IPS-18a (cell line): Measurements from ENCODE around the gene DHX16.

Experiments
- H3K27ac ChIP-seq: one replicate; pipeline ENCODE4 v1.5.1; 2013; ENCODE audit warnings: low read length
- H3K27me3 ChIP-seq: one replicate; pipeline ENCODE4 v1.6.1; 2013; ENCODE audit warnings: mild to moderate bottlenecking, low read length; ENCODE audit not compliant: control insufficient read depth, insufficient read depth
- H3K36me3 ChIP-seq: one replicate; pipeline ENCODE4 v1.6.1; 2013; ENCODE audit warnings: low read depth, low read length; ENCODE audit not compliant: control insufficient read depth
- H3K4me1 ChIP-seq: one replicate; pipeline ENCODE4 v1.6.1; 2013; ENCODE audit warnings: low read depth, low read length; ENCODE audit not compliant: control insufficient read depth
- H3K4me3 ChIP-seq: one replicate; pipeline ENCODE4 v1.5.1; 2013; ENCODE audit warnings: low read length
- H3K9ac ChIP-seq: one replicate; pipeline ENCODE4 v1.6.1; 2013; ENCODE audit warnings: mild to moderate bottlenecking, low read length, moderate library complexity
- H3K9me3 ChIP-seq: one replicate; pipeline ENCODE4 v1.6.1; 2013; ENCODE audit warnings: low read depth, low read length; ENCODE audit not compliant: control insufficient read depth

The DHX16 gene

DNA sequence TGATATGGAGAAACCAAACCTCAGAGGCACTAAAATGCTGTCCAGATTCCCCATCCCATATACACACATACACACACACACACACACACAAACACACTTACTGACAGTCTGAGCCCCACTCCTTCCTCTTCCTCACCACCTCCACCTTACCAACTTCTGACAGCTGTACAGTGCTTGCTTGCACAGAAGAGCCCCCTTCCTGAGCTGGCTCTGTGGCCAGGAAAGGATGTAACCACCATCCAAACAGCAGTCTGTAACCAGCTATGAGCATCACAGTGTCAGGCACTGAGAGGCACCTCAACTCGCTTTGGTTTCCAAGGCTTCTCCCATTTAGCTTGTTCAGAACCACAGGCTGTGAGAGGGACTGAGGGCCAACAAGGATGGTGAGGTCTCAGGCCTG, 31.8 kb downstream of the DHX16 start:
- H3K9ac ChIP-seq: no peak overlapping the region
- H3K9me3 ChIP-seq: no peaks in the 10 kb centered on the region

DNA sequence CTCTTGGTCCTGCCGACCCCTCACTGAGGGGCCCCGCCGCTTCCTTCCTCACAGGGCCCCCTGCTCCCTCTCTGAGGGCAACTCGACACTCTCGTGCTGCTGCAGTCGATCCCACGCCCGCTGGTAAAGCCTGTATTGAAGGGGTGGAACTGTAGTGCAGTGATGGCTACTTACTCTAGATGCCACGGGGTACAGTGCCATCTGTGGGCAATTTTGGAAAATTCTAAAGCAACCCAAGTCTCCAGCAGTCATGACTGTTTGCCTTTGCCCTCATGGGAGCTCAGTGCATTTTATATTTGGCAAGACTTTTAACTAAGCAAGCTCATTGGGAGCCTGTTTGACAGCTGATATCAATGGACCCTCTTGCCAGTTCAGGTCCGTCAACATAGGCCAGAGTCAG, 32.3 kb downstream of the DHX16 start:
- H3K9ac ChIP-seq: no peak overlapping the region
- H3K27ac ChIP-seq: no peak overlapping the region

More for the DNA sequence above, 31.8 kb downstream of the DHX16 start:
- H3K4me1 ChIP-seq: no peaks in the 10 kb centered on the region
- H3K36me3 ChIP-seq: peaks cover 27% of the 10 kb centered on the region
- H3K27ac ChIP-seq: no peak overlapping the region
- no peaks in the 10 kb centered on the region for H3K27me3 ChIP-seq
- no peak overlapping the region for H3K4me3 ChIP-seq

GRCh38 chr6:30635834-30636233, 37.0 kb downstream of the DHX16 start:
- Histone ChIP-seq H3K27me3 (no peaks in the 10 kb centered on the region), H3K36me3 (peaks cover 28% of the 10 kb centered on the region), H3K27ac (no peak overlapping the region), H3K4me1 (no peaks in the 10 kb centered on the region), H3K4me3 (no peak overlapping the region), H3K9me3 (no peaks in the 10 kb centered on the region), H3K9ac (no peak overlapping the region)

More for the DNA sequence above, 32.3 kb downstream of the DHX16 start:
- Histone ChIP-seq H3K27me3 (no peaks in the 10 kb centered on the region), H3K4me1 (no peaks in the 10 kb centered on the region), H3K4me3 (no peak overlapping the region), H3K9me3 (no peaks in the 10 kb centered on the region), H3K36me3 (peaks cover 26% of the 10 kb centered on the region)

DNA sequence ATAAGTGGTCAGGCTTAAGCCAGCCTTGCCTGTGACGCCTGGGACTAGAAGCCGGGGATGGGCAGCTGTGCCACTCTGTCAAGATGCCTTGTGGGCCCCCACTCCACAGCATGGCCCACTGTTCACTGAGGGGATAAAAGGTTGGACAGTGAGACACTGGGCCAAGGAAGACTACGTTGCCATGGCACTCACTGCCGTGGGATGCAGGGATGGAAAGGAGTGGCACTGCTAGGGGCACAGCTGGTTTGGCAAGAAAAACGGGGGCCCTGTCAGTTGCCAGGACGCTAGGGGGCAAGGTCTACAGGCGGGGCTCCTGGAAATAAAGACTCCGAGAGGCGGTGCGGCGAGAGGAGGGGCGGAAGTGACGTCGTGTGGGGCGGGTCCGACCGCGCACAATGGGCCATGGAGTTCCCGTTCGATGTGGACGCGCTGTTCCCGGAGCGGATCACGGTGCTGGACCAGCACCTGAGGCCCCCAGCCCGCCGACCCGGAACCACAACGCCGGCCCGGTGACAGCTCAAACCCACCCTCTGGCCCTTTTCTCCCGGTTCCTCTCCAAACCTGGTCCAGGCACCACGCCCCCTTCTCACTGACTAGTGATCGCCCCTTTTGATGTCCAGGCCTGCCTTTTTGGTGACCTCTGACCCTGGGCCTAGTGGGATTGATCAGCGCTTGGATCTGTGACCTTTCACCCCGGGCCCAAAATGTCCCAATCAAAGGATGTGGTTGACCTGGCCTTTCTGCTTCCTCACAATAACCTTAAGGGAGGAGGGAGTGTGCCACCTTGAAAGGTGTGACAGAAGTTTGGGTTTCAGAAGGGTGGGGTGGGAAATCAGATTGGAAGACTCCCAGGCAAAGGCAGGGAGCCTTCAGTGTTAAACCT, 46.1 kb downstream of the DHX16 start, which contains the start of gene ATAT1:
TSS of gene ATAT1 (plus strand) at position 391 of the 883 bp plus-strand sequence.
- peak within 1 kb of the TSS; percentile 55 for H3K27ac ChIP-seq

GRCh38 chr6:30625511-30625910, 47.3 kb downstream of the DHX16 start:
- H3K9me3 ChIP-seq: no peaks in the 10 kb centered on the region
- H3K27me3 ChIP-seq: no peaks in the 10 kb centered on the region
- no peak overlapping the region for H3K4me3 ChIP-seq
- H3K27ac ChIP-seq: no peak overlapping the region
- H3K9ac ChIP-seq: no peak overlapping the region
- H3K4me1 ChIP-seq: peaks cover 14% of the 10 kb centered on the region
- peaks cover 55% of the 10 kb centered on the region for H3K36me3 ChIP-seq

More for the DNA sequence above, 46.1 kb downstream of the DHX16 start, which contains the start of gene ATAT1:
- peak within 1 kb of the TSS; percentile 88 for H3K4me3 ChIP-seq
- H3K36me3 ChIP-seq: peaks cover 52% of the 10 kb centered on the region
- peak within 1 kb of the TSS; percentile 76 for H3K9ac ChIP-seq
- H3K4me1 ChIP-seq: peaks cover 14% of the 10 kb centered on the region
- H3K27me3 ChIP-seq: no peaks in the 10 kb centered on the region
- no peaks in the 10 kb centered on the region for H3K9me3 ChIP-seq

GRCh38 chr6:30619561-30619960, 53.2 kb downstream of the DHX16 start:
- Histone ChIP-seq H3K27ac (no peak overlapping the region), H3K36me3 (peaks cover 36% of the 10 kb centered on the region), H3K9me3 (no peaks in the 10 kb centered on the region), H3K4me1 (peaks cover under 1% of the 10 kb centered on the region), H3K4me3 (no peak overlapping the region), H3K27me3 (no peaks in the 10 kb centered on the region), H3K9ac (no peak overlapping the region)

GRCh38 chr6:30618270-30618797, 54.5 kb downstream of the DHX16 start:
- Histone ChIP-seq H3K9ac (peak overlapping the region; percentile 93), H3K27ac (peak overlapping the region; percentile 97), H3K27me3 (no peaks in the 10 kb centered on the region), H3K4me3 (peak overlapping the region; percentile 96), H3K9me3 (no peaks in the 10 kb centered on the region), H3K4me1 (peaks cover 10% of the 10 kb centered on the region), H3K36me3 (peaks cover 29% of the 10 kb centered on the region)

GRCh38 chr6:30617565-30618269, 55.1 kb downstream of the DHX16 start, which contains the start of gene MRPS18B:
Gene MRPS18B (plus strand): TSS chr6:30617840. CDS start chr6:30617866, 26 bp downstream.
- H3K27me3 ChIP-seq: no peaks in the 10 kb centered on the region
- H3K27ac ChIP-seq: peak within 1 kb of the TSS; percentile 97
- H3K4me1 ChIP-seq: peaks cover 10% of the 10 kb centered on the region
- H3K4me3 ChIP-seq: peak within 1 kb of the TSS; percentile 96
- peak within 1 kb of the TSS; percentile 97 for H3K9ac ChIP-seq
- H3K36me3 ChIP-seq: peaks cover 23% of the 10 kb centered on the region
- no peaks in the 10 kb centered on the region for H3K9me3 ChIP-seq

GRCh38 chr6:30616811-30617564, 55.8 kb downstream of the DHX16 start, which contains the start of gene PPP1R10:
Gene PPP1R10 (minus strand): TSS chr6:30617243. CDS start chr6:30609944, 7,299 bp downstream.
- peak within 1 kb of the TSS; percentile 97 for H3K27ac ChIP-seq
- peak within 1 kb of the TSS; percentile 97 for H3K9ac ChIP-seq
- no peaks in the 10 kb centered on the region for H3K9me3 ChIP-seq
- peaks cover 20% of the 10 kb centered on the region for H3K36me3 ChIP-seq
- H3K4me3 ChIP-seq: peak within 1 kb of the TSS; percentile 96
- peaks cover 10% of the 10 kb centered on the region for H3K4me1 ChIP-seq
- H3K27me3 ChIP-seq: no peaks in the 10 kb centered on the region

DNA sequence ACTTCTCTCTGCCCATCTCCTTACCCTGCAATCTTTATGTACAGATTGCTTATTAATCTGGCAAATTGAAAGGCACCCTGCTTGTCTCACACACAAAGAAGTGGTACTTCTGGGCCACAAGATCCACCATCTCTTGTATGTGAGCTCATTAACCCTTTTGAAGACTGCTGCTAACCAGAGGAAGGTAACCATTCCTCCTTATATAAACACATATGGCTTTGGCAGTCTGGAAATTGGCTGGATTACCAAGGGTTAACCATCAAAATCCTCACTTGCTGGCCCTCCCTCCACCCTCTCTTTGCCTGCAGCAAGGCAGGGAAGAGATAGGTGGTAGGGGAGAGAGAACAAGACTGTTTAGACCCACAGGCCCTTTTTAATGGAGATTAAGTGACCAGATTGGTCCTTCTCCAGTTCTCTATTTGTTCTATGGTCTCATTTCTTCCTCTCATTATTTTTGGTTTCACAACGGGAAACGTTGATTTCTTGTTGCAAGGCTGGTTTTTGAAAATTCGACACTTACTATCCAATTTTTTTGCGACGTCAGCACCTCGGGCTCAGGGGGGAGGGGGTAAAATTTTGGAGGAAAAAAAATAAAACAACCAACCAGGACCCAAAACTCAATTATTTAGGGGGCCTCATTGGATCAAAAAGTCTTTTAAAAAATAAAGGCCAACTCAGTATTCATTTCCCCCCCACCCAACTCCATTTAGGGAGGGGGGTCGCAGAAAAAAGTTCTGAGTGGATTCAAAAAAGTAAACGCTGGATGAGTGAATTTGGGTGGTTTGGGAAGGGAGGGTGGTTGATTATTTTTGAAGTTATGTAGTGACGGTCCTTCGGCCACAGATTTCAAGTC, 56.6 kb downstream of the DHX16 start:
- H3K27me3 ChIP-seq: no peaks in the 10 kb centered on the region

More for the DNA sequence above, 56.6 kb downstream of the DHX16 start:
- Histone ChIP-seq H3K4me3 (peak overlapping the region; percentile 96), H3K27ac (peak overlapping the region; percentile 88), H3K4me1 (peaks cover 10% of the 10 kb centered on the region), H3K36me3 (peaks cover 20% of the 10 kb centered on the region), H3K9ac (peak overlapping the region; percentile 97), H3K9me3 (no peaks in the 10 kb centered on the region)
